GM12872 (cell line): ENCODE results near the gene SH3BP4.

Experiments used
- TF ChIP-seq, protein P1 (sequence below): IDR thresholded peaks from 3 replicates; pipeline ENCODE4 v1.5.1; 2011; ENCODE audit warnings: low read depth, mild to moderate bottlenecking, low read length, moderate library complexity; ENCODE audit not compliant: insufficient read depth

SH3BP4 gene

GRCh38 chr2:235044501-235045271 lies 92.9 kb downstream of the SH3BP4 start:
- TF ChIP-seq, protein P1, sequence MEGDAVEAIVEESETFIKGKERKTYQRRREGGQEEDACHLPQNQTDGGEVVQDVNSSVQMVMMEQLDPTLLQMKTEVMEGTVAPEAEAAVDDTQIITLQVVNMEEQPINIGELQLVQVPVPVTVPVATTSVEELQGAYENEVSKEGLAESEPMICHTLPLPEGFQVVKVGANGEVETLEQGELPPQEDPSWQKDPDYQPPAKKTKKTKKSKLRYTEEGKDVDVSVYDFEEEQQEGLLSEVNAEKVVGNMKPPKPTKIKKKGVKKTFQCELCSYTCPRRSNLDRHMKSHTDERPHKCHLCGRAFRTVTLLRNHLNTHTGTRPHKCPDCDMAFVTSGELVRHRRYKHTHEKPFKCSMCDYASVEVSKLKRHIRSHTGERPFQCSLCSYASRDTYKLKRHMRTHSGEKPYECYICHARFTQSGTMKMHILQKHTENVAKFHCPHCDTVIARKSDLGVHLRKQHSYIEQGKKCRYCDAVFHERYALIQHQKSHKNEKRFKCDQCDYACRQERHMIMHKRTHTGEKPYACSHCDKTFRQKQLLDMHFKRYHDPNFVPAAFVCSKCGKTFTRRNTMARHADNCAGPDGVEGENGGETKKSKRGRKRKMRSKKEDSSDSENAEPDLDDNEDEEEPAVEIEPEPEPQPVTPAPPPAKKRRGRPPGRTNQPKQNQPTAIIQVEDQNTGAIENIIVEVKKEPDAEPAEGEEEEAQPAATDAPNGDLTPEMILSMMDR: no peak

DNA sequence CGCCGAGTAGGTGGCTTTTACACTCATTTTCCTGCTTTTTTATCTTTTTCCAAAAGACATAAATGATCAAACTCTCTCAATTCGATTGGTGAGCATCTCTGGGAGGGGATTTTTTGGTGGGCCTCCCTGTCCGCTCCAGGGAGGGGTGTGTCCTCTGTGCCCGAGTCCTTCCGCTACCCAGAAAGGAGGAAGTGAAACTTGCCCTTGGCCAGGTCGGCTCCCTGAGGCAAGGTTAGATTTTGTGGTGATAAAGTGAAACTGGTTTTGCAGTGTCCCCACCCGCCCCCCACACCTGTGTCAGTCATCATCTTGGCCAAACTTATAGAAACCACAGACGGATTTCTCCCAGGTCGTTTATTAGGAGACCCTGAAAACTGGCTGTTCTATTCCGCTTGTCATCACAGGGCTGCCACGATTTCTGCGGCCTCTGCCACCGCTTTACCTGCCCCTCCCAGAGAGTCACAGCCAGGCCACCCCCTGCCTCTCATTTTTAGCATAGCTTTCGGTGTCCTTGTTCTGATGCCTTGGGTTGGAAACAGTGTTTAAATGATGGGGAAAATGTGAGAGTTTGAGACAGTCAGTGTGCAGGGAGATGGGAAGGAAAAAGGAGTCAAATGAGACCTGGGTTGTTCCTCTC lies 93.6 kb downstream of the SH3BP4 start:
- TF ChIP-seq, protein P1: no peak

DNA sequence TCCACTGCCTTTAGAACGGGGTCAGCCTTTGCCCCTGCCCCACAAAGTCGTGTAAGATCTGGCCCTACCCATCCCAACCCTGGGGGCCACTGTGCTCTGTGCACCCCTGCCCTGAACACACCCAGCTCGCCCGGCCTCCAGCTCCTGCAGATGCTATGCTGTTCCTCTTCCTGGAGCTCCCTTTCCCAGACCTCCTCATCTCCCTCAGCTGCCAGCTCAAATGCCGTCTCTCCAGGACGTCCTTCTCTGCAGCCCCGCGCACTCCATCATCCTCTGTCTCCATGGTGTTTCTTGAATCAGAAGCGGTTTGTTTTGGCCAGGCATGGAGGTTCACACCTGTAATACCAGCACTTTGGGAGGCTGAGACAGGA lies 94.1 kb downstream of the SH3BP4 start:
- TF ChIP-seq, protein P1: no peak

DNA sequence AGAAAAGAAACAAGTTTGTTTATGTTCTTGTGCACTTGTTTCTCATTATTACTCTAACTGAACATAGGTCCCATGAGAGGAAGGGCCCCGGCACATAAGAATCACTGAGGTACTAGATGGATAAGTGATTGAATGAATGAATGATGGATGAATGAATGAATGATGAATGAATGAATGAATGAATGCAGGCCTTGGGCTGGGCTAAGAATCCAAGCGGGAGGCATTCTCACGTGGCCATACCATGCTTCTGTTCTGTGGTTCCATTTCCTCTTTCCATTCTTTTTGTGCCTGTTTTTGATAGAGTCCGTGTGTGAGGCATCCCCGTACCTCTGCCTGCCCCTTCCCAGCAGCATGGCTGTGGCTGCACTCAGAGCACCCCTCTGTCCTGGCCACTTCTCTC lies 94.8 kb downstream of the SH3BP4 start:
- TF ChIP-seq, protein P1: no peak

GRCh38 chr2:235047171-235048160 lies 95.6 kb downstream of the SH3BP4 start:
- TF ChIP-seq, protein P1: no peak

DNA sequence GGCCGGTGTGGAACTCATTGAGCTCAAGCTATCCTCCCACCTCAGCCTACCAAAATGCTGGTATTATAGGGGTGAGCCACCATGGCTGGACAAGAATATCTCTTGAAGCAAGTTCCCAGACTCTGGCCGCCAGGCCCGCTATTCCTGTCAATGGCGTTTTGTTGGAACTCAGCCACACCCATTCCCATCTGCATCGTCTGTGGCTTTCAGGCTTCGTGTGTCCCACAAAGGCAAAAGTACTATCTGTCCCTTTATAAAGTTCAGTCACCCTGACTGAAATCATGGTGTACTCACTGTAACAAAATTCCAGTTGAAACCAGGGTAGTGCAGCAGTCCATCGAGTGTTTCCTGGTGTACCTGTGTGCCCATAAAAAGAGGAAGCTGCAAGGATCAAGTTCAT lies 96.7 kb downstream of the SH3BP4 start:
- TF ChIP-seq, protein P1: no peak

DNA sequence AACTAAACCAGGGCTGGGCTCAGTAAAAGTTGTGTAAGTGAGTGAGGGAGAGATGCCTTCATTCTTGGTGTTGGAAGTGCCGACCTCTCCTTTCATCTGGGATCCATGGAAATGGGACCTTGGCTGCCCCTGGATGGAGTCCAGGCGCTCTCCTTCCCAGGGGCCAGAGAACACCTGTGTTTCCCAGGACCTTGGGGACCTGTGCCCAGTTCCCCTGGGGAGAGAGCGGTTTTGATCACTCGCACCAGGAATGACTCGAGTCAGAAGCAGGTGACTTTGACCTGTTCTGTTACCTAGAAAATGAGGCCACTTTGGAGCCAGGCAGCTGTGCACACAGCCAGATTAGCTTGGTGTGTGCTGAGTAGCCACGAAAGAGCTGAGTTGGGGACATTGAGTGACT lies 97.3 kb downstream of the SH3BP4 start:
- TF ChIP-seq, protein P1: no peak
